HEK293 (cell line): ENCODE measurements around the gene EIF5A2.
"Not testable (repeated sequence)": the region's sequence is repeated elsewhere in the genome, so short reads cannot be mapped to it uniquely, and the experiment has no call there.

Source experiments
- KLF8 ChIP-seq: fragments of 450-650 bp; formaldehyde crosslinking; IDR thresholded peaks from 2 replicates; pipeline ENCODE4 v1.5.1; 2016; ENCODE audit warnings: missing biosample characterization, missing genetic modification characterization
- SALL2 ChIP-seq: fragments of 450-650 bp; formaldehyde crosslinking; IDR thresholded peaks from 2 replicates; pipeline ENCODE4 v1.5.0; 2017; ENCODE audit warnings: missing biosample characterization, mild to moderate bottlenecking, missing genetic modification characterization, borderline replicate concordance
- YY1 ChIP-seq: fragments of 450-650 bp; formaldehyde crosslinking; IDR thresholded peaks from 2 replicates; pipeline ENCODE4 v1.5.1; 2018; ENCODE audit warnings: missing biosample characterization, missing genetic modification characterization
- ZNF549 ChIP-seq: fragments of 450-650 bp; IDR thresholded peaks from 2 replicates; pipeline ENCODE4 v1.5.1; 2018; ENCODE audit warnings: missing biosample characterization, missing genetic modification characterization, mild to moderate bottlenecking, inconsistent platforms, moderate library complexity
- TF ChIP-seq, protein P1 (sequence below): fragments of 450-650 bp; formaldehyde crosslinking; IDR thresholded peaks from 2 replicates; pipeline ENCODE4 v1.5.1; 2016; ENCODE audit warnings: missing biosample characterization, missing genetic modification characterization
- TF ChIP-seq, protein P2 (sequence below): fragments of 450-650 bp; formaldehyde crosslinking; IDR thresholded peaks from 2 replicates; pipeline ENCODE4 v1.5.1; 2016; ENCODE audit warnings: missing biosample characterization, missing genetic modification characterization

DNA sequence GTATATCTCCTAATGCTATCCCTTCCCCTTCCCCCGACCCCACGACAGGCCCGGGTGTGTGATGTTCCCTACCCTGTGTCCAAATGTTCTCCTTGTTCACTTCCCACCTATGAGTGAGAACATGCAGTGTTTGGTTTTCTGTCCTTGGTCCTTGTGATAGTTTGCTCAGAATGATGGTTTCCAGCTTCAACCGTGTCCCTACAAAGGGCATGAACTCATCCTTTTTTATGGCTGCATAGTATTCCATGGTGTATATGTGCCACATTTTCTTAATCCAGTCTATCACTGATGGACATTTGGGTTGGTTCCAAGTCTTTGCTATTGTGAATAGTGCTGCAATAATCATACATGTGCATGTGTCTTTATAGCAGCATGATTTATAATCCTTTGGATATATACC lies 24.6 kb upstream of the EIF5A2 start:
- TF ChIP-seq, protein P1, sequence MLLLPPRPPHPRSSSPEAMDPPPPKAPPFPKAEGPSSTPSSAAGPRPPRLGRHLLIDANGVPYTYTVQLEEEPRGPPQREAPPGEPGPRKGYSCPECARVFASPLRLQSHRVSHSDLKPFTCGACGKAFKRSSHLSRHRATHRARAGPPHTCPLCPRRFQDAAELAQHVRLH = not testable (repeated sequence)
- TF ChIP-seq, protein P2, sequence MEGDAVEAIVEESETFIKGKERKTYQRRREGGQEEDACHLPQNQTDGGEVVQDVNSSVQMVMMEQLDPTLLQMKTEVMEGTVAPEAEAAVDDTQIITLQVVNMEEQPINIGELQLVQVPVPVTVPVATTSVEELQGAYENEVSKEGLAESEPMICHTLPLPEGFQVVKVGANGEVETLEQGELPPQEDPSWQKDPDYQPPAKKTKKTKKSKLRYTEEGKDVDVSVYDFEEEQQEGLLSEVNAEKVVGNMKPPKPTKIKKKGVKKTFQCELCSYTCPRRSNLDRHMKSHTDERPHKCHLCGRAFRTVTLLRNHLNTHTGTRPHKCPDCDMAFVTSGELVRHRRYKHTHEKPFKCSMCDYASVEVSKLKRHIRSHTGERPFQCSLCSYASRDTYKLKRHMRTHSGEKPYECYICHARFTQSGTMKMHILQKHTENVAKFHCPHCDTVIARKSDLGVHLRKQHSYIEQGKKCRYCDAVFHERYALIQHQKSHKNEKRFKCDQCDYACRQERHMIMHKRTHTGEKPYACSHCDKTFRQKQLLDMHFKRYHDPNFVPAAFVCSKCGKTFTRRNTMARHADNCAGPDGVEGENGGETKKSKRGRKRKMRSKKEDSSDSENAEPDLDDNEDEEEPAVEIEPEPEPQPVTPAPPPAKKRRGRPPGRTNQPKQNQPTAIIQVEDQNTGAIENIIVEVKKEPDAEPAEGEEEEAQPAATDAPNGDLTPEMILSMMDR (tag by site-specific recombination) = not testable (repeated sequence)
- TF ChIP-seq YY1, KLF8, ZNF549, SALL2 (tag by site-specific recombination): not testable (repeated sequence)
